Measurements from ENCODE around the gene GFER. TPM values are rescaled to one million over a fixed set of nuclear protein-coding genes. Genes with fewer than 3 reads are reported as not detected.

GFER gene
- total and polyA plus RNA-seq, 7 donors, result 18.9 to 53.2 (median 34.2) TPM

GRCh38 chr16:1946495-1947368, 37.3 kb upstream of the GFER start:
- intact Hi-C loops (cut with DNase I), result loop anchor here in 1 of 2 donors (10.0 kb wide), 1 partner anchor 172 kb away; the partner anchor contains the start of genes EME2, MRPS34 and NME3
- no peak for ATAC-seq
- Histone ChIP-seq H3K36me3 (ENCODE audit: insufficient read depth in 1 of 2, low read depth in 1 of 2) (peaks cover 0 to 6% of the 10 kb centered on the region in 2 donors), H3K4me1 (peaks cover 58% of the 10 kb centered on the region), H3K9me3 (no peaks in the 10 kb centered on the region), H3K4me3 (no peak overlapping the region), H3K27ac (peak overlapping the region; percentile 89), H3K27me3 (ENCODE audit: insufficient read depth in 3 of 3, low read length in 2 of 3) (no peaks in the 10 kb centered on the region)
- 53 to 63% (median 58%) methylated on average over 37 to 38 of the region's 38 CpGs for WGBS, 3 donors
- TF ChIP-seq, protein P1, sequence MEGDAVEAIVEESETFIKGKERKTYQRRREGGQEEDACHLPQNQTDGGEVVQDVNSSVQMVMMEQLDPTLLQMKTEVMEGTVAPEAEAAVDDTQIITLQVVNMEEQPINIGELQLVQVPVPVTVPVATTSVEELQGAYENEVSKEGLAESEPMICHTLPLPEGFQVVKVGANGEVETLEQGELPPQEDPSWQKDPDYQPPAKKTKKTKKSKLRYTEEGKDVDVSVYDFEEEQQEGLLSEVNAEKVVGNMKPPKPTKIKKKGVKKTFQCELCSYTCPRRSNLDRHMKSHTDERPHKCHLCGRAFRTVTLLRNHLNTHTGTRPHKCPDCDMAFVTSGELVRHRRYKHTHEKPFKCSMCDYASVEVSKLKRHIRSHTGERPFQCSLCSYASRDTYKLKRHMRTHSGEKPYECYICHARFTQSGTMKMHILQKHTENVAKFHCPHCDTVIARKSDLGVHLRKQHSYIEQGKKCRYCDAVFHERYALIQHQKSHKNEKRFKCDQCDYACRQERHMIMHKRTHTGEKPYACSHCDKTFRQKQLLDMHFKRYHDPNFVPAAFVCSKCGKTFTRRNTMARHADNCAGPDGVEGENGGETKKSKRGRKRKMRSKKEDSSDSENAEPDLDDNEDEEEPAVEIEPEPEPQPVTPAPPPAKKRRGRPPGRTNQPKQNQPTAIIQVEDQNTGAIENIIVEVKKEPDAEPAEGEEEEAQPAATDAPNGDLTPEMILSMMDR (IDR thresholded peaks at IDR 0.05), result no peak
- DNase-seq, result no peak

DNA sequence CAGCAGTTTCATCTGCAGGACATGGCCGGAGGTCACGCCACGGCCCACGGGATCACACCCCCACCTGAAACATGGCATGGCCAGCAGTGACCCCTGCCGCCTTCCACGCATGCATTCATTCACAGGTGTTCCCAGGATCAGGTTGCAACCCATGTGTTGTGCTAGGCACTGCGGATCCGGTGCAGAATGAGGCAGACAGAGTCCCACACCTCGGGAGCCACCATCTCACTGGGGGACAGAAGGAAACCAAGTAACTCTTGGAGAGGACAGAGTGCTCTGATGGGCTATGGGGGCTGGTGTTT, 36.7 kb upstream of the GFER start:
- no peaks in the 10 kb centered on the region for H3K9me3 ChIP-seq
- peaks cover 0 to 6% of the 10 kb centered on the region in 2 donors for H3K36me3 ChIP-seq (ENCODE audit: insufficient read depth in 1 of 2, low read depth in 1 of 2)
- peaks cover 52% of the 10 kb centered on the region for H3K4me1 ChIP-seq
- DNase-seq (no peak), ATAC-seq (no peak)
- peak overlapping the region; percentile 89 for H3K27ac ChIP-seq
- H3K27me3 ChIP-seq (ENCODE audit: insufficient read depth in 3 of 3, low read length in 2 of 3), result no peaks in the 10 kb centered on the region
- intact Hi-C loops (cut with DNase I), result loop anchor here in 1 of 2 donors (10.0 kb wide), 1 partner anchor 173 kb away; the partner anchor contains the start of genes EME2, MRPS34 and NME3
- no peak overlapping the region for H3K4me3 ChIP-seq
- TF ChIP-seq, protein P1 (IDR thresholded peaks at IDR 0.05), result no peak
- 19 to 37% (median 34%) methylated on average over 9 of the region's 9 CpGs for WGBS, 3 donors

- TF ChIP-seq, protein P1 (IDR thresholded peaks at IDR 0.05), result no peak
- H3K4me1 ChIP-seq, result peaks cover 38% of the 10 kb centered on the region
- H3K36me3 ChIP-seq (ENCODE audit: insufficient read depth in 1 of 2, low read depth in 1 of 2), result peaks cover 0 to 6% of the 10 kb centered on the region in 2 donors
- no peaks in the 10 kb centered on the region for H3K27me3 ChIP-seq (ENCODE audit: insufficient read depth in 3 of 3, low read length in 2 of 3)
- H3K27ac ChIP-seq, result peak overlapping the region; percentile 30
- 86 to 92% (median 91%) methylated on average over 9 to 11 of the region's 11 CpGs for WGBS, 3 donors
- H3K9me3 ChIP-seq, result no peaks in the 10 kb centered on the region
- H3K4me3 ChIP-seq, result no peak overlapping the region
- DNase-seq, result no peak
- no peak for ATAC-seq
- intact Hi-C loops (cut with DNase I), result loop anchor here in 1 of 2 donors (10.0 kb wide), 1 partner anchor 175 kb away; the partner anchor contains the start of genes EME2, MRPS34 and NME3
Observed at GRCh38 chr16:1949507-1949906, 34.5 kb upstream of the GFER start.

DNA sequence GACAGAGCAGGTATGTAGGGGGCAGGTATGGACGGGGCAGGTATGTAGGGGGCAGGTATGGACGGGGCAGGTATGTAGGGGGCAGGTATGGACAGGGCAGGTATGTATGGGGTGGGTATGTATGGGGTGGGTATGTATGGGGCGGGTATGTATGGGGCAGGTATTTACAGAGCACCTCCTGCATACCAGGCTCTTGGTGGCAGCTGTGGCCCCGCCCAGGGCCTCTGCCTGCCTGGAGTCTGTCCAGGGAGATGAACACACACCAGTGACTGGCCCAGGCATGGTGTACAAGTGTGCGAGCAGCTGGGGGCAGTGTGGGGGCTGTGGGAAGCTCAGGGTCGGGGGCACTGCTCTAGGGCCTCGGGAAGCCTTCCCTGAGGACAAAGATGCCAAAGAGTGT, 33.9 kb upstream of the GFER start:
- H3K27ac ChIP-seq, result peak overlapping the region; percentile 90
- no peaks in the 10 kb centered on the region for H3K27me3 ChIP-seq (ENCODE audit: insufficient read depth in 3 of 3, low read length in 2 of 3)
- H3K4me1 ChIP-seq, result peaks cover 35% of the 10 kb centered on the region
- no peaks in the 10 kb centered on the region for H3K9me3 ChIP-seq
- WGBS, 3 donors, result 28 to 51% (median 43%) methylated on average over 7 of the region's 7 CpGs
- intact Hi-C loops (cut with DNase I), result no loop called here
- ATAC-seq (peak; percentile 61 to 71 (median 66)), DNase-seq (peak; percentile 56 to 86)
- TF ChIP-seq, protein P1 (IDR thresholded peaks at IDR 0.05), result no peak
- peaks cover 0 to 6% of the 10 kb centered on the region in 2 donors for H3K36me3 ChIP-seq (ENCODE audit: insufficient read depth in 1 of 2, low read depth in 1 of 2)
- H3K4me3 ChIP-seq, result peak overlapping the region; percentile 2
